ENCODE data around the gene STK11IP. TPM values are rescaled to one million over a fixed set of nuclear protein-coding genes. Genes with fewer than 3 reads are reported as not detected.
A peak's percentile ranks its signal among the peaks of the same experiment; 100 is the strongest.

Gene STK11IP
- total RNA-seq, 1 experiment from 2014 or later = 29.3 TPM

DNA sequence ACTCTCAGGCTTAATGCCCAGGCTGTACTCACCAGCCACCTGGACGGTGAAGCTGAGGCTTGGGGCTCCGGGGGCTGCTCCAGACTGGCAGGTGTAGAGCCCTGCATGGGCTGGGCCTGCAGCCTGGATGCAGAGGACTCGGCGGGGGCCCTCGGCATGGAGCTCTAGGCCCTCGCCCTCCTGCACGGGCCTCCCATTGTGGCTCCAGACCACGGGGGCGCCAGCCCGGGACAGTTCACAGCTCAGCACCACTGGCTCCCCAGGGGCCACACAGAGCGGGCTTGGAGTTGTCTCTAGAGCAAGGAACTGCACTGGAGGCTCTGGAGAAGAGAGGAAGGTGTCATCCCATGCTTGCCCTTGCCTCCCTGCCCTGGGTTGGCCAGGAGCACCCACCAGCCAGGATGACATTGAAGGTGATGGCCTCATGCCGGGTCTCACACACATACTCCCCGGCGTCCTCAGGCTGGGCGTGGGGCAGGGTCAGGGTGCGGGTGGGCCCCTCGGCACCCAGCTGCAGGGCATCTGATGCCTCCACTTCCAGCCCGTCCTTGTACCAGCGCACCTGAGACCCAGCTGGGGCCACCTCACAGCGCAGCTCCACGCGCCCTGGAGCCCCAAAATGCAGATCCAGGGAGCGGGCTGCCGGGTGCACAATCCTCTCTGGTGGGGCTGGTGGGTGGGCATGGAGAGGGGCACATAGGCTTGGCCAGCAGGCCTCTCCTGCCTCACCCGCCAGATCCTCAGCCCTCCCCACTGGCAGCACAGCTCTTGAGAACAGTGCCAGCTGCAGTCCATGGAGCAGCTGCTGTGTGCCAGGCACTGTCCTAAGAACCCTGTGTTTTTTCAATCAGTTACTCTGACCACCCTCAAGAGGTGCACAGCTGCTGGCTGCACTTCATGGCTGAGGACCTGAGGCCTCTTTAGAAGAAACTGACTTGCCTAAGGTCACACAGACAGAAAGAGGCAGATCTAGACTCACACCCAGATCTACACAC, 39.6 kb upstream of the STK11IP start:
- no TSS peak for BruUV-seq (replicated peaks)
- Mint-ChIP-seq H3K27ac (ENCODE audit: unreplicated experiment) (no peak overlapping the region), H3K27me3 (ENCODE audit: unreplicated experiment) (no peaks in the 10 kb centered on the region), H3K36me3 (ENCODE audit: insufficient read depth, unreplicated experiment) (peaks cover 12% of the 10 kb centered on the region), H3K4me1 (ENCODE audit: low read depth, unreplicated experiment) (no peaks in the 10 kb centered on the region), H3K9me3 (ENCODE audit: low read depth, unreplicated experiment) (no peaks in the 10 kb centered on the region), H3K4me3 (ENCODE audit: low read depth, unreplicated experiment) (no peak overlapping the region)
- CTCF ChIA-PET = no interaction called here
- TF ChIP-seq, protein P1, sequence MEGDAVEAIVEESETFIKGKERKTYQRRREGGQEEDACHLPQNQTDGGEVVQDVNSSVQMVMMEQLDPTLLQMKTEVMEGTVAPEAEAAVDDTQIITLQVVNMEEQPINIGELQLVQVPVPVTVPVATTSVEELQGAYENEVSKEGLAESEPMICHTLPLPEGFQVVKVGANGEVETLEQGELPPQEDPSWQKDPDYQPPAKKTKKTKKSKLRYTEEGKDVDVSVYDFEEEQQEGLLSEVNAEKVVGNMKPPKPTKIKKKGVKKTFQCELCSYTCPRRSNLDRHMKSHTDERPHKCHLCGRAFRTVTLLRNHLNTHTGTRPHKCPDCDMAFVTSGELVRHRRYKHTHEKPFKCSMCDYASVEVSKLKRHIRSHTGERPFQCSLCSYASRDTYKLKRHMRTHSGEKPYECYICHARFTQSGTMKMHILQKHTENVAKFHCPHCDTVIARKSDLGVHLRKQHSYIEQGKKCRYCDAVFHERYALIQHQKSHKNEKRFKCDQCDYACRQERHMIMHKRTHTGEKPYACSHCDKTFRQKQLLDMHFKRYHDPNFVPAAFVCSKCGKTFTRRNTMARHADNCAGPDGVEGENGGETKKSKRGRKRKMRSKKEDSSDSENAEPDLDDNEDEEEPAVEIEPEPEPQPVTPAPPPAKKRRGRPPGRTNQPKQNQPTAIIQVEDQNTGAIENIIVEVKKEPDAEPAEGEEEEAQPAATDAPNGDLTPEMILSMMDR (IDR thresholded peaks at IDR 0.05; ENCODE audit: unreplicated experiment) = no peak
- no peak for DNase-seq
- intact Hi-C loops (cut with micrococcal nuclease; ENCODE audit: unreplicated experiment) = no loop called here

GRCh38 chr2:219559156-219559915, 38.3 kb upstream of the STK11IP start:
- no peak for DNase-seq
- TF ChIP-seq, protein P1 (IDR thresholded peaks at IDR 0.05; ENCODE audit: unreplicated experiment) = no peak
- H3K27me3 Mint-ChIP-seq (ENCODE audit: unreplicated experiment) = no peaks in the 10 kb centered on the region
- no TSS peak for BruUV-seq (replicated peaks)
- no peak overlapping the region for H3K27ac Mint-ChIP-seq (ENCODE audit: unreplicated experiment)
- peaks cover 13% of the 10 kb centered on the region for H3K36me3 Mint-ChIP-seq (ENCODE audit: insufficient read depth, unreplicated experiment)
- H3K4me1 Mint-ChIP-seq (ENCODE audit: low read depth, unreplicated experiment) = no peaks in the 10 kb centered on the region
- no peaks in the 10 kb centered on the region for H3K9me3 Mint-ChIP-seq (ENCODE audit: low read depth, unreplicated experiment)
- CTCF ChIA-PET = interaction anchor here (0.6 to 1.6 kb wide), 5 partner anchors 12 to 112 kb away, joined by 3 to 8 read pairs (median 4); partner anchors contain the start of genes CHPF, OBSL1 and TMEM198
- H3K4me3 Mint-ChIP-seq (ENCODE audit: low read depth, unreplicated experiment) = no peak overlapping the region
- intact Hi-C loops (cut with micrococcal nuclease; ENCODE audit: unreplicated experiment) = no loop called here

- Mint-ChIP-seq H3K27me3 (ENCODE audit: unreplicated experiment) (no peaks in the 10 kb centered on the region), H3K27ac (ENCODE audit: unreplicated experiment) (no peak overlapping the region), H3K9me3 (ENCODE audit: low read depth, unreplicated experiment) (no peaks in the 10 kb centered on the region), H3K4me3 (ENCODE audit: low read depth, unreplicated experiment) (no peak overlapping the region), H3K4me1 (ENCODE audit: low read depth, unreplicated experiment) (no peaks in the 10 kb centered on the region), H3K36me3 (ENCODE audit: insufficient read depth, unreplicated experiment) (peaks cover 14% of the 10 kb centered on the region)
- CTCF ChIA-PET = interaction anchor here (0.6 to 1.7 kb wide), 9 partner anchors 9 to 129 kb away, joined by 3 to 8 read pairs (median 4); partner anchors contain the start of genes CHPF, OBSL1 and TMEM198
- peak; percentile 30 for DNase-seq
- intact Hi-C loops (cut with micrococcal nuclease; ENCODE audit: unreplicated experiment) = no loop called here
- no TSS peak for BruUV-seq (replicated peaks)
- TF ChIP-seq, protein P1 (IDR thresholded peaks at IDR 0.05; ENCODE audit: unreplicated experiment) = peak; percentile 96
Observed at GRCh38 chr2:219560037-219560892, 37.4 kb upstream of the STK11IP start.

DNA sequence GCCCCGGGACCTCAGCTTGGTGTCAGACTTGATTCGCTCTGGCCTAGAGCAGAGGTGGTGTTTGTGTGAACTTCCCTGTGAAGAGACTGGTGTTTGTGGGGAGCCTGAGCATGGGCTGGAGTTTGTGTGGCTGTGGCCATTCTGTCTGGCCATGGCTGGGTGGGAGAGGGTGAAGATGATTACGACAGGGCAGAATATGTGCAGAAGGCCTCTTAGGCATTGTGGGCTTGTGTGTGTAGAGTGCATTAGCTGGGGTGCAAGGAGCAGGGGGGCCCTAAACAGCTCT, 36.8 kb upstream of the STK11IP start:
- DNase-seq = no peak
- Mint-ChIP-seq H3K9me3 (ENCODE audit: low read depth, unreplicated experiment) (no peaks in the 10 kb centered on the region), H3K36me3 (ENCODE audit: insufficient read depth, unreplicated experiment) (peaks cover 14% of the 10 kb centered on the region), H3K27ac (ENCODE audit: unreplicated experiment) (no peak overlapping the region), H3K4me1 (ENCODE audit: low read depth, unreplicated experiment) (no peaks in the 10 kb centered on the region), H3K4me3 (ENCODE audit: low read depth, unreplicated experiment) (no peak overlapping the region), H3K27me3 (ENCODE audit: unreplicated experiment) (no peaks in the 10 kb centered on the region)
- TF ChIP-seq, protein P1 (IDR thresholded peaks at IDR 0.05; ENCODE audit: unreplicated experiment) = no peak
- intact Hi-C loops (cut with micrococcal nuclease; ENCODE audit: unreplicated experiment) = no loop called here
- CTCF ChIA-PET = interaction anchor here (0.9 to 1.7 kb wide), 6 partner anchors 10 to 129 kb away, joined by 3 to 8 read pairs (median 5); partner anchors contain the start of genes CHPF, OBSL1 and TMEM198
- no TSS peak for BruUV-seq (replicated peaks)
